ENCODE results near the gene GABRR1.

- TF ChIP-seq, protein P1, sequence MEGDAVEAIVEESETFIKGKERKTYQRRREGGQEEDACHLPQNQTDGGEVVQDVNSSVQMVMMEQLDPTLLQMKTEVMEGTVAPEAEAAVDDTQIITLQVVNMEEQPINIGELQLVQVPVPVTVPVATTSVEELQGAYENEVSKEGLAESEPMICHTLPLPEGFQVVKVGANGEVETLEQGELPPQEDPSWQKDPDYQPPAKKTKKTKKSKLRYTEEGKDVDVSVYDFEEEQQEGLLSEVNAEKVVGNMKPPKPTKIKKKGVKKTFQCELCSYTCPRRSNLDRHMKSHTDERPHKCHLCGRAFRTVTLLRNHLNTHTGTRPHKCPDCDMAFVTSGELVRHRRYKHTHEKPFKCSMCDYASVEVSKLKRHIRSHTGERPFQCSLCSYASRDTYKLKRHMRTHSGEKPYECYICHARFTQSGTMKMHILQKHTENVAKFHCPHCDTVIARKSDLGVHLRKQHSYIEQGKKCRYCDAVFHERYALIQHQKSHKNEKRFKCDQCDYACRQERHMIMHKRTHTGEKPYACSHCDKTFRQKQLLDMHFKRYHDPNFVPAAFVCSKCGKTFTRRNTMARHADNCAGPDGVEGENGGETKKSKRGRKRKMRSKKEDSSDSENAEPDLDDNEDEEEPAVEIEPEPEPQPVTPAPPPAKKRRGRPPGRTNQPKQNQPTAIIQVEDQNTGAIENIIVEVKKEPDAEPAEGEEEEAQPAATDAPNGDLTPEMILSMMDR (IDR thresholded peaks at IDR 0.05; ENCODE audit: low read length): no peak
- TF ChIP-seq EZH2 (IDR thresholded peaks at IDR 0.05; ENCODE audit: borderline replicate concordance, low read length): no peak
Measured at GRCh38 chr6:89145091-89145955, 71.8 kb downstream of the GABRR1 start.
